K562 treated with DMSO at 1 percent for 12 hours (cell line): ENCODE data around the gene POC5. TPM values are rescaled to one million over a fixed set of nuclear protein-coding genes. Genes with fewer than 3 reads are reported as not detected.

ENCODE experiments used
- total RNA-seq: library from RNA; unstranded; fragments of 300-600 nt; gene quantifications from 2 replicates; pipeline ENCODE4 v1.2.3, GENCODE V29; 2022; ENCODE audit not compliant: insufficient read depth

Gene POC5
- total RNA-seq, result 13.2 and 23.1 TPM in 2 replicates

GRCh38 chr5:75717082-75717922, at the start of gene POC5:
Gene POC5 (minus strand): TSS chr5:75717437. CDS start chr5:75712937, 4,500 bp downstream.

Other genes with a start within 250 kb of the POC5 start
- gene CERT1, start 205.8 kb downstream of the POC5 start, total RNA-seq, result 14.5 and 32.2 TPM in 2 replicates
- gene POLK, start 205.5 kb downstream of the POC5 start, total RNA-seq, result 1.7 and 9.3 TPM in 2 replicates
- 0.48 TPM in 1 of 2 replicates, not detected in the other for gene ANKDD1B, start 106.0 kb downstream of the POC5 start, total RNA-seq